ENCODE data around the gene SV2B.
A peak's percentile ranks its signal among the peaks of the same experiment; 100 is the strongest.

Gene SV2B

DNA sequence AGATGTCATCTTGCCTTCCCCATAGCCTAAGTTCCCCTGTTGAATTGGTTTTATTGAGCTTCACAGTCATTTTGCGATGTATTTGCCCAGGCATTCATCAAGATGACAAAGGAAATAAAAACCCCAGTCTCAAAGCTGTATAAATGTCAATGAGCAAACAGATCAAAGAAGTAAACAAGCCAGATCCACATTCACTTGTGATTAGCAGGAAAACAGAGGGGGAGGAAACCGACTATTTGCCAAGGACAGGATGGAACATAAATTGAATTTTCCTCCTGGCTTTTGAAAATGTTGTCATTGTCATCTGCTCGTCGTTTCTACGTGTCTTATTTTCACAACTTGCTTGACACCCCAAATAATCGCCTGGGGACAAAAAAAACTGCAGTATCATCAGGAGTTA, 83.5 kb downstream of the SV2B start:
- H3K27ac ChIP-seq (replicated peaks), result no peak overlapping the region
- H3K27me3 ChIP-seq (ENCODE audit: insufficient read depth, poor library complexity, severe bottlenecking), result peaks cover 10% of the 10 kb centered on the region
- TF ChIP-seq, protein P1, sequence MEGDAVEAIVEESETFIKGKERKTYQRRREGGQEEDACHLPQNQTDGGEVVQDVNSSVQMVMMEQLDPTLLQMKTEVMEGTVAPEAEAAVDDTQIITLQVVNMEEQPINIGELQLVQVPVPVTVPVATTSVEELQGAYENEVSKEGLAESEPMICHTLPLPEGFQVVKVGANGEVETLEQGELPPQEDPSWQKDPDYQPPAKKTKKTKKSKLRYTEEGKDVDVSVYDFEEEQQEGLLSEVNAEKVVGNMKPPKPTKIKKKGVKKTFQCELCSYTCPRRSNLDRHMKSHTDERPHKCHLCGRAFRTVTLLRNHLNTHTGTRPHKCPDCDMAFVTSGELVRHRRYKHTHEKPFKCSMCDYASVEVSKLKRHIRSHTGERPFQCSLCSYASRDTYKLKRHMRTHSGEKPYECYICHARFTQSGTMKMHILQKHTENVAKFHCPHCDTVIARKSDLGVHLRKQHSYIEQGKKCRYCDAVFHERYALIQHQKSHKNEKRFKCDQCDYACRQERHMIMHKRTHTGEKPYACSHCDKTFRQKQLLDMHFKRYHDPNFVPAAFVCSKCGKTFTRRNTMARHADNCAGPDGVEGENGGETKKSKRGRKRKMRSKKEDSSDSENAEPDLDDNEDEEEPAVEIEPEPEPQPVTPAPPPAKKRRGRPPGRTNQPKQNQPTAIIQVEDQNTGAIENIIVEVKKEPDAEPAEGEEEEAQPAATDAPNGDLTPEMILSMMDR (IDR thresholded peaks at IDR 0.05; ENCODE audit: insufficient read depth, low read length), result no peak
- TF ChIP-seq GABPA (IDR thresholded peaks at IDR 0.05; ENCODE audit: low read depth) (no peak), POLR2AphosphoS5 (IDR thresholded peaks at IDR 0.05; ENCODE audit: low read depth) (no peak), SPI1 (IDR thresholded peaks at IDR 0.05; ENCODE audit: borderline replicate concordance, low read depth) (no peak)
- TF ChIP-seq, protein P2, sequence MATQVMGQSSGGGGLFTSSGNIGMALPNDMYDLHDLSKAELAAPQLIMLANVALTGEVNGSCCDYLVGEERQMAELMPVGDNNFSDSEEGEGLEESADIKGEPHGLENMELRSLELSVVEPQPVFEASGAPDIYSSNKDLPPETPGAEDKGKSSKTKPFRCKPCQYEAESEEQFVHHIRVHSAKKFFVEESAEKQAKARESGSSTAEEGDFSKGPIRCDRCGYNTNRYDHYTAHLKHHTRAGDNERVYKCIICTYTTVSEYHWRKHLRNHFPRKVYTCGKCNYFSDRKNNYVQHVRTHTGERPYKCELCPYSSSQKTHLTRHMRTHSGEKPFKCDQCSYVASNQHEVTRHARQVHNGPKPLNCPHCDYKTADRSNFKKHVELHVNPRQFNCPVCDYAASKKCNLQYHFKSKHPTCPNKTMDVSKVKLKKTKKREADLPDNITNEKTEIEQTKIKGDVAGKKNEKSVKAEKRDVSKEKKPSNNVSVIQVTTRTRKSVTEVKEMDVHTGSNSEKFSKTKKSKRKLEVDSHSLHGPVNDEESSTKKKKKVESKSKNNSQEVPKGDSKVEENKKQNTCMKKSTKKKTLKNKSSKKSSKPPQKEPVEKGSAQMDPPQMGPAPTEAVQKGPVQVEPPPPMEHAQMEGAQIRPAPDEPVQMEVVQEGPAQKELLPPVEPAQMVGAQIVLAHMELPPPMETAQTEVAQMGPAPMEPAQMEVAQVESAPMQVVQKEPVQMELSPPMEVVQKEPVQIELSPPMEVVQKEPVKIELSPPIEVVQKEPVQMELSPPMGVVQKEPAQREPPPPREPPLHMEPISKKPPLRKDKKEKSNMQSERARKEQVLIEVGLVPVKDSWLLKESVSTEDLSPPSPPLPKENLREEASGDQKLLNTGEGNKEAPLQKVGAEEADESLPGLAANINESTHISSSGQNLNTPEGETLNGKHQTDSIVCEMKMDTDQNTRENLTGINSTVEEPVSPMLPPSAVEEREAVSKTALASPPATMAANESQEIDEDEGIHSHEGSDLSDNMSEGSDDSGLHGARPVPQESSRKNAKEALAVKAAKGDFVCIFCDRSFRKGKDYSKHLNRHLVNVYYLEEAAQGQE (IDR thresholded peaks at IDR 0.05; ENCODE audit: insufficient replicate concordance, low read depth), result no peak
- H3K4me3 ChIP-seq (replicated peaks; ENCODE audit: insufficient read depth, low read length), result no peak overlapping the region
- DNase-seq (ENCODE audit: low read depth in 1 of 2, low spot score in 1 of 2), result no peak

DNA sequence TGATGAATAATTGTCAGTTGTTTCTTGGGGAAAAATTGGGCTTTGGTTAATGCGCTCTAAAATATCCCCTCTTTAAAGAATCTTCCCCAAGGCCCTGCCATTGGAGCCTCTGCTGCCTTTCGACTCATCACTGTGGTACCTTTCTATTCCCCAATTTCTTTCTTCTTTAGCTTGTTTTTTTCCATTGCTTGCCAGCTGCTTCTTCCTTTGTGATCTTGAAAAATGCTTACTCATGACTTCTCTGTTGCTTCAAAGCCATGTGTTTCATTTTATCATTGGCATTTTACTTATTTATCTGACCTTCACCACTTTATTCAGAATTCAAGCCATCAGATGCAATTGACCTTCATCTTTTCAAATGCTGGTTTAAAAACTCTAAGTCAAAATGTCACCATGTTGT, 84.4 kb downstream of the SV2B start:
- TF ChIP-seq SPI1 (IDR thresholded peaks at IDR 0.05; ENCODE audit: borderline replicate concordance, low read depth) (no peak), GABPA (IDR thresholded peaks at IDR 0.05; ENCODE audit: low read depth) (no peak), POLR2AphosphoS5 (IDR thresholded peaks at IDR 0.05; ENCODE audit: low read depth) (no peak)
- TF ChIP-seq, protein P2 (IDR thresholded peaks at IDR 0.05; ENCODE audit: insufficient replicate concordance, low read depth), result no peak
- TF ChIP-seq, protein P1 (IDR thresholded peaks at IDR 0.05; ENCODE audit: insufficient read depth, low read length), result no peak
- Histone ChIP-seq H3K27ac (replicated peaks) (no peak overlapping the region), H3K4me3 (replicated peaks; ENCODE audit: insufficient read depth, low read length) (no peak overlapping the region), H3K27me3 (ENCODE audit: insufficient read depth, poor library complexity, severe bottlenecking) (peaks cover 10% of the 10 kb centered on the region)
- no peak for DNase-seq (ENCODE audit: low read depth in 1 of 2, low spot score in 1 of 2)

DNA sequence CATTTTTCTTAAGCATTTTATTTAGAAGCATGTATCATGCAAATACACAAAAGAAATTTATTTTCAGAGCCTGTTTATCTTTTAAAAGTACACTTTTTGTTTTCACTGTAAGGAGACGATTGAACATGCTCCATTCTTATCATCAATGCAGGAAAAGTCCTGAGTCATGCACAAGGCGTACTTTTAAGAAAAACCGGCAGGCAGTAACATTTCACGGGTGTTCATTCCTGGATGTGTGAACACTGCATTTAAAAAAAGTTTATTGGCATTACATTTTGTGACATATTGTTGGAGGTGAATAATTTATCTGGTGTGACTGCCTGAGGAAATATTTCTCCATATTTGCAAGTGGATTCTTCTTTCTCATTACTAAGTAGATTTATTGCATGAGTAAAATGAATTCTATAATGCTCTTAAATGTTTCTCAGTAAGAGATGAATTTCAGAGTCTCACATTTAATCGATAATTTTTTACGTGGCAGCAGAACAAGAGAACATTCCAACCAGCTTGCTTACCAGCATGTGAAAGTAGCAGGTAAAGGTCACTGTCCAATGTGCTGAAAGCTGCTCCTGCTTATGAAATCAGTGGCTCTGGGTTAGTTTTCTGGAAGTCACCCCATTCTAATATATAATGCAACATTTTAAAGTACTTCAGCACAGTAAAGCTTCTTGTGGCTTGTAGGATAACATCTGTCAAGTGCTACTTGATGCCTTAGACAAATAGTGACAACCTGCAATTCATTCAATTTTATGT, 87.0 kb downstream of the SV2B start:
- TF ChIP-seq, protein P1 (IDR thresholded peaks at IDR 0.05; ENCODE audit: insufficient read depth, low read length), result no peak
- TF ChIP-seq, protein P2 (IDR thresholded peaks at IDR 0.05; ENCODE audit: insufficient replicate concordance, low read depth), result peak; percentile 98
- Histone ChIP-seq H3K27me3 (ENCODE audit: insufficient read depth, poor library complexity, severe bottlenecking) (peaks cover 10% of the 10 kb centered on the region), H3K4me3 (replicated peaks; ENCODE audit: insufficient read depth, low read length) (no peak overlapping the region), H3K27ac (replicated peaks) (no peak overlapping the region)
- DNase-seq (ENCODE audit: low read depth in 1 of 2, low spot score in 1 of 2), result peak in 1 of 2 experiments; percentile 20

All from HL-60 (cell line).